HEK293 (cell line): ENCODE data around the gene ART1.

Experiments
- CTCF ChIA-PET: fragments of 350-600 bp; formaldehyde crosslinking; extraction: SDS; loops from one replicate; lab custom pipeline; 2021; ENCODE audit warnings: antibody characterized with exemption; lab: Yijun Ruan, JAX
- POLR2A ChIA-PET: fragments of 300-600 bp; formaldehyde crosslinking; extraction: SDS; loops from one replicate; lab custom pipeline; 2020; ENCODE audit warnings: antibody characterized with exemption, inconsistent platforms; lab: Yijun Ruan, JAX
- H3K27ac ChIP-seq: fragments of 200-500 bp; sonication (Bioruptor generic); 2 replicates; pipeline ENCODE4 v1.5.1; 2014; ENCODE audit warnings: low read depth, low read length, control low read depth, inconsistent platforms; ENCODE audit errors: extremely low read depth
- H3K36me3 ChIP-seq, 2 experiments: fragments of 200-500 bp in 1 of 2; sonication (Bioruptor generic) in 1 of 2; 1 replicate in 1 of 2; 2 replicates in 1 of 2; pipeline ENCODE4 v1.5.1; 2014 to 2017; ENCODE audit warnings: inconsistent platforms in 2 of 2, low read length in 2 of 2; ENCODE audit not compliant: control insufficient read depth in 2 of 2, insufficient read depth in 1 of 2
- H3K4me1 ChIP-seq: fragments of 200-500 bp; sonication (Bioruptor generic); 2 replicates; pipeline ENCODE4 v1.5.1; 2014; ENCODE audit warnings: mild to moderate bottlenecking, low read length, inconsistent platforms; ENCODE audit not compliant: control insufficient read depth, insufficient read depth
- H3K4me3 ChIP-seq: 2 replicates; pipeline ENCODE4 v1.5.1; 2011; ENCODE audit warnings: low read depth, mild to moderate bottlenecking, control low read depth, low read length, moderate library complexity
- H3K9me3 ChIP-seq: fragments of 200-500 bp; sonication (Bioruptor generic); 2 replicates; pipeline ENCODE4 v1.5.1; 2014; ENCODE audit warnings: low read depth, low read length, inconsistent platforms; ENCODE audit not compliant: control insufficient read depth, insufficient read depth
- ELK4 ChIP-seq: IDR thresholded peaks from 2 replicates; pipeline ENCODE4 v1.6.1; 2011; ENCODE audit warnings: mild to moderate bottlenecking, low read depth, low read length, borderline replicate concordance
- FEZF1 ChIP-seq: fragments of 450-650 bp; formaldehyde crosslinking; IDR thresholded peaks from 2 replicates; pipeline ENCODE4 v1.5.1; 2016; ENCODE audit warnings: missing biosample characterization, missing genetic modification characterization
- KLF7 ChIP-seq: fragments of 450-650 bp; formaldehyde crosslinking; IDR thresholded peaks from 2 replicates; pipeline ENCODE4 v1.5.1; 2016; ENCODE audit warnings: missing biosample characterization, missing genetic modification characterization, borderline replicate concordance
- REST ChIP-seq: fragments of 450-650 bp; formaldehyde crosslinking; IDR thresholded peaks from 2 replicates; pipeline ENCODE4 v1.5.1; 2016; ENCODE audit warnings: missing biosample characterization, missing genetic modification characterization
- SP7 ChIP-seq: fragments of 450-650 bp; formaldehyde crosslinking; IDR thresholded peaks from 2 replicates; pipeline ENCODE4 v1.5.1; 2016; ENCODE audit warnings: missing biosample characterization, missing genetic modification characterization
- TSHZ1 ChIP-seq: fragments of 450-650 bp; formaldehyde crosslinking; IDR thresholded peaks from 2 replicates; pipeline ENCODE4 v1.5.1; 2016; ENCODE audit warnings: missing biosample characterization, missing genetic modification characterization, borderline replicate concordance
- WT1 ChIP-seq: fragments of 450-650 bp; formaldehyde crosslinking; IDR thresholded peaks from 2 replicates; pipeline ENCODE4 v1.5.1; 2016; ENCODE audit warnings: missing biosample characterization, missing genetic modification characterization
- ZNF112 ChIP-seq: fragments of 450-650 bp; formaldehyde crosslinking; IDR thresholded peaks from 2 replicates; pipeline ENCODE4 v1.5.0; 2017; ENCODE audit warnings: missing biosample characterization, missing genetic modification characterization
- ZNF132 ChIP-seq: fragments of 450-650 bp; formaldehyde crosslinking; IDR thresholded peaks from 2 replicates; pipeline ENCODE4 v1.5.1; 2017; ENCODE audit warnings: missing biosample characterization, missing genetic modification characterization, borderline replicate concordance
- ZNF169 ChIP-seq: fragments of 450-650 bp; formaldehyde crosslinking; IDR thresholded peaks from 2 replicates; pipeline ENCODE4 v1.5.1; 2016; ENCODE audit warnings: missing biosample characterization, missing genetic modification characterization
- ZNF24 ChIP-seq: fragments of 450-650 bp; formaldehyde crosslinking; IDR thresholded peaks from 2 replicates; pipeline ENCODE4 v1.5.1; 2016; ENCODE audit warnings: missing biosample characterization, missing genetic modification characterization
- ZNF266 ChIP-seq: fragments of 450-650 bp; formaldehyde crosslinking; IDR thresholded peaks from 2 replicates; pipeline ENCODE4 v1.5.1; 2016; ENCODE audit warnings: missing biosample characterization, missing genetic modification characterization, low read depth
- ZNF280D ChIP-seq: fragments of 450-650 bp; formaldehyde crosslinking; IDR thresholded peaks from 2 replicates; pipeline ENCODE4 v1.5.1; 2016; ENCODE audit warnings: missing biosample characterization, missing genetic modification characterization
- ZNF529 ChIP-seq: fragments of 450-650 bp; formaldehyde crosslinking; IDR thresholded peaks from 2 replicates; pipeline ENCODE4 v1.5.1; 2017; ENCODE audit warnings: missing genetic modification characterization, missing biosample characterization; ENCODE audit not compliant: insufficient replicate concordance
- ZNF548 ChIP-seq: fragments of 450-650 bp; formaldehyde crosslinking; IDR thresholded peaks from 2 replicates; pipeline ENCODE4 v1.5.1; 2016; ENCODE audit warnings: missing biosample characterization, missing genetic modification characterization
- ZNF558 ChIP-seq: fragments of 450-650 bp; formaldehyde crosslinking; IDR thresholded peaks from 2 replicates; pipeline ENCODE4 v1.5.1; 2016; ENCODE audit warnings: missing biosample characterization, missing genetic modification characterization
- ZNF571 ChIP-seq: fragments of 450-650 bp; formaldehyde crosslinking; IDR thresholded peaks from 2 replicates; pipeline ENCODE4 v1.5.0; 2017; ENCODE audit warnings: missing biosample characterization, missing genetic modification characterization
- ZNF585B ChIP-seq: fragments of 450-650 bp; formaldehyde crosslinking; IDR thresholded peaks from 2 replicates; pipeline ENCODE4 v1.5.1; 2016; ENCODE audit warnings: missing biosample characterization, missing genetic modification characterization
- TF ChIP-seq, protein P1 (sequence below): fragments of 450-650 bp; formaldehyde crosslinking; IDR thresholded peaks from 2 replicates; pipeline ENCODE4 v1.5.1; 2017; ENCODE audit warnings: missing biosample characterization, missing genetic modification characterization
- TF ChIP-seq, protein P2 (sequence below): fragments of 450-650 bp; formaldehyde crosslinking; IDR thresholded peaks from 2 replicates; pipeline ENCODE4 v1.5.1; 2016; ENCODE audit warnings: missing biosample characterization, missing genetic modification characterization

Gene ART1

DNA sequence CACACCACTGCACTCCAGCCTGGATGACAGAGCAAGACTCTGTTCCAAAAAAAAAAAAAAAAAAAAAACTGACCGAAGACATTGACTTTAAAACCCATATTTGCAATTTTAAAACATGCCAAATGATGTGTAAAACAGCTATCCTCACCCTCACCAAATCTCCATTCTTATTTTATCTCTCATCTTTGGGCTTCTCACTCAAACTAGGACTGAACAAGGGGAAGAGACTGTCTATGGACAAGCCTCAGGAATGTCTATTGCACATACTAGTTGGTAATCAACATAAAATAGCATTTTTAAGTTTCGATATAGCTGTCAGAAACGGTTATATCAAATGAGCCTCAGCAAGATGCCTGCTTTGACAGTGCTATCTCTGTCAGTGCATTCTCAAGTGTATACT, 34.1 kb downstream of the ART1 start:
- H3K36me3 ChIP-seq: peaks cover 6 to 97% of the 10 kb centered on the region in 2 experiments
- H3K9me3 ChIP-seq: no peaks in the 10 kb centered on the region
- no peaks in the 10 kb centered on the region for H3K4me1 ChIP-seq
- CTCF ChIA-PET: no interaction called here
- no peak overlapping the region for H3K4me3 ChIP-seq
- H3K27ac ChIP-seq: no peak overlapping the region
- no peak for TF ChIP-seq REST (tag by site-specific recombination)
- TF ChIP-seq KLF7 (tag by site-specific recombination): no peak
- TF ChIP-seq, protein P1, sequence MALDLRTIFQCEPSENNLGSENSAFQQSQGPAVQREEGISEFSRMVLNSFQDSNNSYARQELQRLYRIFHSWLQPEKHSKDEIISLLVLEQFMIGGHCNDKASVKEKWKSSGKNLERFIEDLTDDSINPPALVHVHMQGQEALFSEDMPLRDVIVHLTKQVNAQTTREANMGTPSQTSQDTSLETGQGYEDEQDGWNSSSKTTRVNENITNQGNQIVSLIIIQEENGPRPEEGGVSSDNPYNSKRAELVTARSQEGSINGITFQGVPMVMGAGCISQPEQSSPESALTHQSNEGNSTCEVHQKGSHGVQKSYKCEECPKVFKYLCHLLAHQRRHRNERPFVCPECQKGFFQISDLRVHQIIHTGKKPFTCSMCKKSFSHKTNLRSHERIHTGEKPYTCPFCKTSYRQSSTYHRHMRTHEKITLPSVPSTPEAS (tag by site-specific recombination): no peak
- no peak for TF ChIP-seq ZNF529 (tag by site-specific recombination)
- no peak for TF ChIP-seq ZNF571 (tag by site-specific recombination)
- POLR2A ChIA-PET: no interaction called here

- CTCF ChIA-PET: interaction anchor here (1.5 kb wide), 1 partner anchor 127 kb away, joined by 4 read pairs; no protein-coding TSS in a partner anchor
- peaks cover 14 to 97% of the 10 kb centered on the region in 2 experiments for H3K36me3 ChIP-seq
- no peaks in the 10 kb centered on the region for H3K4me1 ChIP-seq
- no peaks in the 10 kb centered on the region for H3K9me3 ChIP-seq
- TF ChIP-seq ZNF585B (no peak), ZNF24 (tag by site-specific recombination) (no peak), ZNF112 (tag by site-specific recombination) (no peak), ELK4 (no peak), ZNF132 (tag by site-specific recombination) (no peak), WT1 (tag by site-specific recombination) (no peak), ZNF548 (tag by site-specific recombination) (no peak), TSHZ1 (tag by site-specific recombination) (no peak), ZNF266 (no peak), ZNF169 (no peak), ZNF558 (tag by site-specific recombination) (no peak), SP7 (no peak), ZNF280D (tag by site-specific recombination) (no peak), FEZF1 (tag by site-specific recombination) (no peak)
- TF ChIP-seq, protein P2, sequence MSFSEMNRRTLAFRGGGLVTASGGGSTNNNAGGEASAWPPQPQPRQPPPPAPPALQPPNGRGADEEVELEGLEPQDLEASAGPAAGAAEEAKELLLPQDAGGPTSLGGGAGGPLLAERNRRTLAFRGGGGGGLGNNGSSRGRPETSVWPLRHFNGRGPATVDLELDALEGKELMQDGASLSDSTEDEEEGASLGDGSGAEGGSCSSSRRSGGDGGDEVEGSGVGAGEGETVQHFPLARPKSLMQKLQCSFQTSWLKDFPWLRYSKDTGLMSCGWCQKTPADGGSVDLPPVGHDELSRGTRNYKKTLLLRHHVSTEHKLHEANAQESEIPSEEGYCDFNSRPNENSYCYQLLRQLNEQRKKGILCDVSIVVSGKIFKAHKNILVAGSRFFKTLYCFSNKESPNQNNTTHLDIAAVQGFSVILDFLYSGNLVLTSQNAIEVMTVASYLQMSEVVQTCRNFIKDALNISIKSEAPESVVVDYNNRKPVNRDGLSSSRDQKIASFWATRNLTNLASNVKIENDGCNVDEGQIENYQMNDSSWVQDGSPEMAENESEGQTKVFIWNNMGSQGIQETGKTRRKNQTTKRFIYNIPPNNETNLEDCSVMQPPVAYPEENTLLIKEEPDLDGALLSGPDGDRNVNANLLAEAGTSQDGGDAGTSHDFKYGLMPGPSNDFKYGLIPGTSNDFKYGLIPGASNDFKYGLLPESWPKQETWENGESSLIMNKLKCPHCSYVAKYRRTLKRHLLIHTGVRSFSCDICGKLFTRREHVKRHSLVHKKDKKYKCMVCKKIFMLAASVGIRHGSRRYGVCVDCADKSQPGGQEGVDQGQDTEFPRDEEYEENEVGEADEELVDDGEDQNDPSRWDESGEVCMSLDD: no peak
- POLR2A ChIA-PET: no interaction called here
- no peak overlapping the region for H3K27ac ChIP-seq
- H3K4me3 ChIP-seq: no peak overlapping the region
Observed at GRCh38 chr11:3683039-3683438, 38.1 kb downstream of the ART1 start.
